GM23248 (cell line): ENCODE data around the gene M1AP.

Experiments used
- EZH2 ChIP-seq: fragments of 200-600 bp; sonication (generic); IDR thresholded peaks from 2 replicates; pipeline ENCODE4 v1.6.1; 2018; ENCODE audit warnings: antibody characterized with exemption, mild to moderate bottlenecking; ENCODE audit not compliant: insufficient read depth, poor library complexity, severe bottlenecking
- EZH2phosphoT487 ChIP-seq: fragments of 200-600 bp; sonication (generic); IDR thresholded peaks from 2 replicates; pipeline ENCODE4 v1.6.1; 2018; ENCODE audit warnings: antibody characterized with exemption, moderate library complexity, mild to moderate bottlenecking, low read depth; ENCODE audit not compliant: insufficient read depth

- TF ChIP-seq EZH2 (no peak), EZH2phosphoT487 (no peak)
These were observed 22.3 kb downstream of the M1AP start for GRCh38 chr2:74625658-74626425.
